ENCODE results near the gene ATG13. TPM values are rescaled to one million over a fixed set of nuclear protein-coding genes. Genes with fewer than 3 reads are reported as not detected.

ATG13 gene
- total RNA-seq, 1 donor from 2014 or later, result 30.8 TPM

DNA sequence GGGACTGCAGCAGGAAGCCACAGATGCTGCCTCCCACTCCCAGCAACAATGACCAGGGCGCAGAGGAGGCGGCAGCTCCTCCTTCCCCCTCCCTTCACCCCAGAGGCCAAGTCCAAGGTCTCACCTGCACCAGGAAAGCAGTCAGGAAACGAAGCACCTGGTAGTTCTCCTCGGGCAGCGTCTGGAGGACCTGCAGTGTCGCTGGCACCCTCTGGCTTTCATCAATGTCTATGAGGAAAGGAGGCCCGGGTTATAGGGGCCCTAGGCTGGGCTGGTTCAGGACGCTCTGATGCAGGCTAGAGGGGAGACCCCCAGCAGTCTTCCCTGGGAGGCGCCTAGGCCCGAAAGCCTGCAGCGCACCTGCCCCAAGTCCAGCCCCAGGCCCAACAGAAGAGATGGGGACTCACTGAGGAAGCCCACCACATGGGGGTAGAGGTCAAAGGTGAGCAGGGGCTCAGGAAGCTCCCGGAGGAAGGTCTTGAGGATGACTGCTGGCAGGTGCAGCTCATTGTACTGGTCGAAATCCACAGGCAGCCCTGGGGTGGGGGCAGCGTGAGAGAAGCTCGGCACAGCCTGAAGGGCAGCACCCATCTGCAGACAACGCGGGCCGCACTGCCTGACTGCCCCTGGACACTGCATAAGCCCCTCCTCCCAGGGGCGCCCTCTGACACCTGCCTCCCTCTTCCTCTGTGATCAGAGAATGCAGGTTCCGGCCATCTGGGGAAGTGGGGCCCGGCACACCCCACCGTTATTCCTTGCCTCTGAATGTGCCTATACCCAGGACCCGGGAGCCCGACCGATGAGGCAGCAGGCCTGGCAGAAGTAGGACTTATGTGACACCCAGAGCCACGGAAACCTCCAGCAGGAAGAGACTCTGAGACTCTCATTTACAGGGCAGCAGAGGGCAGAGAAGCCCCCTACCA lies 62.1 kb downstream of the ATG13 start:
- H3K27ac ChIP-seq (ENCODE audit: low read depth, low read length), result no peak overlapping the region
- H3K9me3 ChIP-seq (ENCODE audit: control insufficient read depth in 3 of 3, low read length in 3 of 3), result no peaks in the 10 kb centered on the region
- peaks cover 35 to 50% (median 38%) of the 10 kb centered on the region in 3 donors for H3K4me1 ChIP-seq (ENCODE audit: control insufficient read depth in 3 of 3, insufficient read depth in 3 of 3, low read length in 3 of 3)
- H3K9ac ChIP-seq (ENCODE audit: low read depth in 1 of 3, low read length in 3 of 3), result no peak overlapping the region
- H3K27me3 ChIP-seq (ENCODE audit: control insufficient read depth in 3 of 3, insufficient read depth in 3 of 3, low read length in 3 of 3), result no peaks in the 10 kb centered on the region
- peaks cover 38 to 50% (median 42%) of the 10 kb centered on the region in 3 donors for H3K36me3 ChIP-seq (ENCODE audit: control insufficient read depth in 3 of 3, insufficient read depth in 3 of 3, low read length in 3 of 3)
- no peak overlapping the region for H3K4me3 ChIP-seq (ENCODE audit: low read length in 3 of 3)

DNA sequence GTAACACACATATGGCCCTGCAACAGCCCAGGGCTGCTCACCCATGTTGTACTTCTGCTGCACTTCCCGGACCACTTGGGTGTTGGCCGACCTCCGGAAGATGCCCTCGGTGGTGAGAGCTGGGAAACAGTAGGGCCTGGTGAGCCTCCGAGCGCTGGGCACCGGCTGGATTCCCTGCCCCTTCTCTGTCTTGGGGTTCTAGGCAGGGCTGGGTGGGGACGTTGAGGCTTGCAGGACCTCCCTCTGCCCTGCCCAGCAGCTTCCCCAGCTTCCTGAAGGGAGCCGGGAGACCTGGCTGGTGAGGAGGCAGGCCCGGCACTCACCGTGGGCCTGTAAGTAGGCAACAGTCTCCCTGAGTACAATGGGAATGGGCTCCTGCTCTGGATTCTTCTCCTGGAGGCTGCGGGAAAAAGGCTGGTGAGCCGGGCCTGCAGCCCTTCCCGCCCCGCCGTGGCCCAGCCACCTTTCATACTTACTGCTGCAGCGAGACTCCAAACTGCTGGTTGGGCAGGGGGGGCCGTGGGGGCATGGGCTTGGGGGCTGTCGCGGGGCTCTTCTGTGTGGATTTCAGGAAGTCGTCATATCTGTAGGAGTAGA lies 62.9 kb downstream of the ATG13 start:
- no peaks in the 10 kb centered on the region for H3K27me3 ChIP-seq (ENCODE audit: control insufficient read depth in 3 of 3, insufficient read depth in 3 of 3, low read length in 3 of 3)
- H3K9ac ChIP-seq (ENCODE audit: low read depth in 1 of 3, low read length in 3 of 3), result no peak overlapping the region
- H3K4me3 ChIP-seq (ENCODE audit: low read length in 3 of 3), result no peak overlapping the region
- H3K4me1 ChIP-seq (ENCODE audit: control insufficient read depth in 3 of 3, insufficient read depth in 3 of 3, low read length in 3 of 3), result peaks cover 29 to 44% (median 33%) of the 10 kb centered on the region in 3 donors
- no peaks in the 10 kb centered on the region for H3K9me3 ChIP-seq (ENCODE audit: control insufficient read depth in 3 of 3, low read length in 3 of 3)
- H3K27ac ChIP-seq (ENCODE audit: low read depth, low read length), result no peak overlapping the region
- H3K36me3 ChIP-seq (ENCODE audit: control insufficient read depth in 3 of 3, insufficient read depth in 3 of 3, low read length in 3 of 3), result peaks cover 38 to 50% (median 42%) of the 10 kb centered on the region in 3 donors

DNA sequence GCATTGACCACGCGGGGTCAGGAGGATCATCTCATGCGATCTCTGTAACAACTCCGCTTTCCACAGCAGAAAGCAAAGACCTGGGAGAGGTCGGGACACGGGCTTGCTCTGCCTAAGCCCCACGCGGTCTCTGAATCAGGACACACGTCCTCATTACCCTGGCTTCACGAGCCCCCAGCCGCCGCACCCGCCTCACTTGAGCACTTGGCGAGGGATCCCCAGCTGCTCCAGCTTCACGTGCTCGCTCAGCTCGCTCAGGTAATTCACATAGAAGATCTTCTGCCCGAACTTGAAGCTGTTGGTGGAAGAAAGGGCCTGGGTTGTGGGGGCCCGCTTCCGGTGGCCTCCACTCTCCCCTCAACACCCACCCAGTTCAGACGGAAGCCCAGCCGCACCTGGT lies 63.5 kb downstream of the ATG13 start:
- no peaks in the 10 kb centered on the region for H3K27me3 ChIP-seq (ENCODE audit: control insufficient read depth in 3 of 3, insufficient read depth in 3 of 3, low read length in 3 of 3)
- H3K4me1 ChIP-seq (ENCODE audit: control insufficient read depth in 3 of 3, insufficient read depth in 3 of 3, low read length in 3 of 3), result peaks cover 24 to 41% (median 27%) of the 10 kb centered on the region in 3 donors
- H3K27ac ChIP-seq (ENCODE audit: low read depth, low read length), result no peak overlapping the region
- H3K9me3 ChIP-seq (ENCODE audit: control insufficient read depth in 3 of 3, low read length in 3 of 3), result no peaks in the 10 kb centered on the region
- H3K9ac ChIP-seq (ENCODE audit: low read depth in 1 of 3, low read length in 3 of 3), result no peak overlapping the region
- H3K4me3 ChIP-seq (ENCODE audit: low read length in 3 of 3), result no peak overlapping the region
- H3K36me3 ChIP-seq (ENCODE audit: control insufficient read depth in 3 of 3, insufficient read depth in 3 of 3, low read length in 3 of 3), result peaks cover 38 to 50% (median 42%) of the 10 kb centered on the region in 3 donors

- Histone ChIP-seq H3K27me3 (ENCODE audit: control insufficient read depth in 3 of 3, insufficient read depth in 3 of 3, low read length in 3 of 3) (no peaks in the 10 kb centered on the region), H3K4me1 (ENCODE audit: control insufficient read depth in 3 of 3, insufficient read depth in 3 of 3, low read length in 3 of 3) (peaks cover 14 to 32% (median 20%) of the 10 kb centered on the region in 3 donors), H3K36me3 (ENCODE audit: control insufficient read depth in 3 of 3, insufficient read depth in 3 of 3, low read length in 3 of 3) (peaks cover 41 to 50% (median 41%) of the 10 kb centered on the region in 3 donors), H3K27ac (ENCODE audit: low read depth, low read length) (no peak overlapping the region), H3K9ac (ENCODE audit: low read depth in 1 of 3, low read length in 3 of 3) (no peak overlapping the region), H3K9me3 (ENCODE audit: control insufficient read depth in 3 of 3, low read length in 3 of 3) (no peaks in the 10 kb centered on the region), H3K4me3 (ENCODE audit: low read length in 3 of 3) (no peak overlapping the region)
Measured at GRCh38 chr11:46681814-46682213, 64.5 kb downstream of the ATG13 start.

GRCh38 chr11:46682773-46683752 lies 65.7 kb downstream of the ATG13 start:
- Histone ChIP-seq H3K36me3 (ENCODE audit: control insufficient read depth in 3 of 3, insufficient read depth in 3 of 3, low read length in 3 of 3) (peaks cover 42 to 47% (median 46%) of the 10 kb centered on the region in 3 donors), H3K4me3 (ENCODE audit: low read length in 3 of 3) (no peak overlapping the region), H3K4me1 (ENCODE audit: control insufficient read depth in 3 of 3, insufficient read depth in 3 of 3, low read length in 3 of 3) (peaks cover 20 to 29% (median 25%) of the 10 kb centered on the region in 3 donors), H3K27me3 (ENCODE audit: control insufficient read depth in 3 of 3, insufficient read depth in 3 of 3, low read length in 3 of 3) (no peaks in the 10 kb centered on the region), H3K9me3 (ENCODE audit: control insufficient read depth in 3 of 3, low read length in 3 of 3) (no peaks in the 10 kb centered on the region), H3K27ac (ENCODE audit: low read depth, low read length) (peak overlapping the region; percentile 45), H3K9ac (ENCODE audit: low read depth in 1 of 3, low read length in 3 of 3) (no peak overlapping the region)

DNA sequence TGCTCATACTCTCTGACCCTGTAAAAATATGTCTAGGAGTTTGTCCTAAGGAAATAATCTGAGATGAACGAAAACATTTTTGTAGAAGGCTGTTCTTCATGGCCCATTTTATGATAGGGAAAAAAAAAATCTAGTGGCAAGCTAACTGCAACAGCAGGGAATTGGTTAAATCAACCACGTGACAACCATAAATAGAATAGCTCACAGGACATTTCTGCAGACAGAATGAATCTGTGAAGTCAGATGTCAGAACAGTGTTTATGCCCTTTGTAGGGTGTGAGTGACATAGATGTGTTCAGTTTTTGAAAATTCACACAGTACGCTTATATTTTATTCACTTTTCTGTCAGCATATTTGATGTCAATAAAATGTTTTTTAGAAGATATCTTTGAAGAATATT lies 67.0 kb downstream of the ATG13 start:
- H3K27me3 ChIP-seq (ENCODE audit: control insufficient read depth in 3 of 3, insufficient read depth in 3 of 3, low read length in 3 of 3), result no peaks in the 10 kb centered on the region
- H3K4me3 ChIP-seq (ENCODE audit: low read length in 3 of 3), result no peak overlapping the region
- H3K9ac ChIP-seq (ENCODE audit: low read depth in 1 of 3, low read length in 3 of 3), result peak overlapping the region in 1 of 3 donors; percentile 68
- peak overlapping the region; percentile 45 for H3K27ac ChIP-seq (ENCODE audit: low read depth, low read length)
- peaks cover 22 to 25% (median 22%) of the 10 kb centered on the region in 3 donors for H3K4me1 ChIP-seq (ENCODE audit: control insufficient read depth in 3 of 3, insufficient read depth in 3 of 3, low read length in 3 of 3)
- no peaks in the 10 kb centered on the region for H3K9me3 ChIP-seq (ENCODE audit: control insufficient read depth in 3 of 3, low read length in 3 of 3)
- peaks cover 31 to 40% (median 34%) of the 10 kb centered on the region in 3 donors for H3K36me3 ChIP-seq (ENCODE audit: control insufficient read depth in 3 of 3, insufficient read depth in 3 of 3, low read length in 3 of 3)

- no peaks in the 10 kb centered on the region for H3K9me3 ChIP-seq (ENCODE audit: control insufficient read depth in 3 of 3, low read length in 3 of 3)
- H3K36me3 ChIP-seq (ENCODE audit: control insufficient read depth in 3 of 3, insufficient read depth in 3 of 3, low read length in 3 of 3), result peaks cover 7 to 31% (median 15%) of the 10 kb centered on the region in 3 donors
- H3K27ac ChIP-seq (ENCODE audit: low read depth, low read length), result peak overlapping the region; percentile 21
- H3K9ac ChIP-seq (ENCODE audit: low read depth in 1 of 3, low read length in 3 of 3), result no peak overlapping the region
- H3K4me3 ChIP-seq (ENCODE audit: low read length in 3 of 3), result no peak overlapping the region
- H3K4me1 ChIP-seq (ENCODE audit: control insufficient read depth in 3 of 3, insufficient read depth in 3 of 3, low read length in 3 of 3), result peaks cover 22 to 25% (median 22%) of the 10 kb centered on the region in 3 donors
- H3K27me3 ChIP-seq (ENCODE audit: control insufficient read depth in 3 of 3, insufficient read depth in 3 of 3, low read length in 3 of 3), result no peaks in the 10 kb centered on the region
Measured at GRCh38 chr11:46686886-46687795, 69.8 kb downstream of the ATG13 start.

- peaks cover 29 to 34% (median 31%) of the 10 kb centered on the region in 3 donors for H3K4me1 ChIP-seq (ENCODE audit: control insufficient read depth in 3 of 3, insufficient read depth in 3 of 3, low read length in 3 of 3)
Measured at GRCh38 chr11:46690702-46691101, 73.3 kb downstream of the ATG13 start.

More at GRCh38 chr11:46690702-46691101, 73.3 kb downstream of the ATG13 start:
- Histone ChIP-seq H3K27me3 (ENCODE audit: control insufficient read depth in 3 of 3, insufficient read depth in 3 of 3, low read length in 3 of 3) (no peaks in the 10 kb centered on the region), H3K36me3 (ENCODE audit: control insufficient read depth in 3 of 3, insufficient read depth in 3 of 3, low read length in 3 of 3) (peaks cover 21 to 55% (median 37%) of the 10 kb centered on the region in 3 donors), H3K9ac (ENCODE audit: low read depth in 1 of 3, low read length in 3 of 3) (no peak overlapping the region), H3K4me3 (ENCODE audit: low read length in 3 of 3) (no peak overlapping the region), H3K9me3 (ENCODE audit: control insufficient read depth in 3 of 3, low read length in 3 of 3) (no peaks in the 10 kb centered on the region), H3K27ac (ENCODE audit: low read depth, low read length) (no peak overlapping the region)

Data from skeletal muscle tissue (tissue), 4 donors.